ENCODE measurements around the gene HDDC3.

HDDC3 gene

GRCh38 chr15:90955624-90956273 lies 23.4 kb upstream of the HDDC3 start:
- DNase-seq (ENCODE audit: low read depth): no peak
- peak overlapping the region; percentile 73 for H3K4me3 ChIP-seq (ENCODE audit: low read depth, low read length)
- TF ChIP-seq POLR2A (IDR thresholded peaks at IDR 0.05; ENCODE audit: extremely low read depth, insufficient read length) (no peak), MAX (IDR thresholded peaks at IDR 0.05; ENCODE audit: low read depth, low read length) (no peak), CTCF (IDR thresholded peaks at IDR 0.05; ENCODE audit: low read depth, low read length) (no peak), MYC (IDR thresholded peaks at IDR 0.05; ENCODE audit: low read depth, low read length) (no peak)

- DNase-seq (ENCODE audit: low read depth): peak; percentile 98
- H3K4me3 ChIP-seq (ENCODE audit: low read depth, low read length): peak within 1 kb of the TSS; percentile 73
- TF ChIP-seq CTCF (IDR thresholded peaks at IDR 0.05; ENCODE audit: low read depth, low read length): no peak
- TF ChIP-seq MYC (IDR thresholded peaks at IDR 0.05; ENCODE audit: low read depth, low read length): peak; percentile 97
- peak; percentile 69 for TF ChIP-seq POLR2A (IDR thresholded peaks at IDR 0.05; ENCODE audit: extremely low read depth, insufficient read length)
- TF ChIP-seq MAX (IDR thresholded peaks at IDR 0.05; ENCODE audit: low read depth, low read length): peak; percentile 99
Observed at GRCh38 chr15:90954712-90955623, 22.6 kb upstream of the HDDC3 start, which contains the start of gene RCCD1. Gene RCCD1, plus strand, starts transcription at chr15:90954884. Its CDS starts 1,851 bp downstream, at chr15:90956735.

GRCh38 chr15:90953947-90954711 lies 21.8 kb upstream of the HDDC3 start:
- no peak for DNase-seq (ENCODE audit: low read depth)
- no peak overlapping the region for H3K4me3 ChIP-seq (ENCODE audit: low read depth, low read length)
- no peak for TF ChIP-seq POLR2A (IDR thresholded peaks at IDR 0.05; ENCODE audit: extremely low read depth, insufficient read length)
- no peak for TF ChIP-seq MYC (IDR thresholded peaks at IDR 0.05; ENCODE audit: low read depth, low read length)
- no peak for TF ChIP-seq MAX (IDR thresholded peaks at IDR 0.05; ENCODE audit: low read depth, low read length)
- TF ChIP-seq CTCF (IDR thresholded peaks at IDR 0.05; ENCODE audit: low read depth, low read length): no peak

- no peak overlapping the region for H3K4me3 ChIP-seq (ENCODE audit: low read depth, low read length)
- no peak for TF ChIP-seq MAX (IDR thresholded peaks at IDR 0.05; ENCODE audit: low read depth, low read length)
- no peak for DNase-seq (ENCODE audit: low read depth)
Observed at GRCh38 chr15:90952901-90953677, 20.7 kb upstream of the HDDC3 start.

GRCh38 chr15:90950676-90951075 lies 18.3 kb upstream of the HDDC3 start:
- no peak for TF ChIP-seq CTCF (IDR thresholded peaks at IDR 0.05; ENCODE audit: low read depth, low read length)
- H3K4me3 ChIP-seq (ENCODE audit: low read depth, low read length): no peak overlapping the region
- DNase-seq (ENCODE audit: low read depth): no peak
